ENCODE data around the gene SPDYC.

The SPDYC gene

DNA sequence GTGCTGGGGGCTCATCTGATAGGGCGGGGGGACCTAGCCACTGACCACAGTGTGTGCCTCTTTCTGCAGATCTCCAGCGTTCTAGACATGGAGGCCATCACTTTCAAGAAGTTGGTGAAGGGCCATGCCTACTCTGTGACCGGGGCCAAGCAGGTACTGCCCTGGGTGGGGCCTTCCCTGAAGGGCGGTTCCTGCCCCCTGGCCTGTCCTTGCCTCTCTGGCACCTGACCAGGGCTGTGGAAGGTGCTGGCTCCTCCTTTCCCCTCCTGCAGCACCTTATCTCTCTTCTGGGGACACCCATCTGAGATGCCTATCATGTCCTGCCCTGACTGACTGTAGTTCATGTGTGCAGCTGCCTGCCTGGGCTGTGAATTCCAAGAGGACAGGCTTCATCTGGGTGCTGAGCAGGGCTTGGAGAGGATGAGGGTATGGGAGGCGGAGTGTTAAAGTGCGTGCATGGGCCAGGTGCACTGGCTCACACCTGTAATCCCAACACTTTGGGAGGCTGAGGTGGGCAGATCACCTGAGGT is 17.2 kb downstream of the SPDYC start:
- intact Hi-C loops (cut with DNase I): no loop called here
- peak in 2 of 42 donors; percentile 16 to 27 for DNase-seq

DNA sequence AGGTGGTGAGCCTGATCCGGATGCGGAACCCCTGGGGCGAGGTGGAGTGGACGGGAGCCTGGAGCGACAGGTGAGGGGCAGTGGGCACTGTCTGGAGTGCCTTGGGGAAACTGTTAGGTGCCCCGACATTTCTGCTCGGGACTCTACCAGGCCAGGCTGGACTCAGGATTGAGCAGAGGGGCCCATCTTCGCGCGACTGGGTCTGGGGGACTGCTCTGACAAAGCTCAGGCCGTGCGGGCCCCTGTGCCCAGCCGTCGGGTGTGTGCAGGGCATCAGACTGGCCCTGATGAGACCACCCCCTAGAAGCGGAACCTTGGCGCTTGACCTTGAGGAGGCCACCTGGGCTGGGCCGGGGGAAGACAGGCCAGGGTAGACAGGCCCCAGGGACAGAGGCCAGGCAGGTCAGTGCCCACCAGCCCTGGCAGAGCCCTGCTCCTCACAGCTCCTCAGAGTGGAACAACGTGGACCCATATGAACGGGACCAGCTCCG is 18.0 kb downstream of the SPDYC start:
- peak in 4 of 42 donors; percentile 9 to 41 (median 16) for DNase-seq
- intact Hi-C loops (cut with DNase I): no loop called here

DNA sequence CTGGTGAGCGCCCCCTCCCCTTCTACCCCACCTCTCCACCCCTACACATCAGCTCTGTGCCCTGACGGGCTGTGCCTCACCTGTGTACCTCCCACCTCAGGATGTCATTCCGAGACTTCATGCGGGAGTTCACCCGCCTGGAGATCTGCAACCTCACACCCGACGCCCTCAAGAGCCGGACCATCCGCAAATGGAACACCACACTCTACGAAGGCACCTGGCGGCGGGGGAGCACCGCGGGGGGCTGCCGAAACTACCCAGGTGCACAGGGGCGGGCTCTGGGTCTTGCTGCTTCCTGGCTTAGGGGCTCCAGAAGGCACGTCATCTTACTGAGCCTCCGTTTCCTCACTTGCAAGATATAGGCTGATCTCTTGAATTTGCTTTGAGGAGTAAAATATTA is 18.5 kb downstream of the SPDYC start:
- DNase-seq: peak in 4 of 42 donors; percentile 4 to 32 (median 12)
- intact Hi-C loops (cut with DNase I): no loop called here

DNA sequence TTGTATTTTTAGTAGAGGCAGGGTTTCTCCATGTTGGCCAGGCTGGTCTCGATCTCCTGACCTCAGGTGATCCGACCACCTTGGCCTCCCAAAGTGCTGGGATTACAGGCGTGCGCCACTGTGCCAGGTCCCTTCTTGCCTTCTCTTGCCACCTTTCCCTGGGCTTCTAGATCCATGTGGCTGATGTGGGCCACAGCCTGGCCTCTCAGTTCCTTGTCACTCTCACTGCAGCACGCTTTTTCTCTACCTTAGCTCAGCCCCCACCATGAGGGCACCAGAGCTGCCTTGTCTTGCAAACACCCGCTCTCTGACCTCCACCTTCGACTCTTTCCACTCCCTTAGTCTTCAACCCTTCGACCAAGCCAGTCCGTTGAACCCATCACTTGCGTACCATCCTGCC is 19.2 kb downstream of the SPDYC start:
- intact Hi-C loops (cut with DNase I): no loop called here
- DNase-seq: peak in 5 of 42 donors; percentile 2 to 18 (median 9)

DNA sequence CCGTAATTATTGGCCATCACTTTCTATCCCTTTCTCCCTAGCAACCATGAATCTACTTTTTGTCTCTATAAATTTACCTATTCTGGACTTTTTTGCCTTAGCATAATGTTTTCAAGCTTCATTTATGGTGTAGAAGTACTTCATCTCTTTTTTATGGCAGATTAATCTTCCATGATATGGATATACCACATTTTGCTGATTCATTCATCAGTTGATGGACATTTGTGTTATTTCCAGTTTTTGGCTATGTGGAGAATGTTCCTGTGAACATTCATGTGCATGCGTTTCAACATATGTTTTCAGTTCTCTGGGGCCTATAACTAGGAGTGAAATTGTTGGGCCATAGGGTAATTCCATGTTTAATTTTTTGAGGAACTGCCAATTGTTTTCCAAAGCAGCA is 24.5 kb downstream of the SPDYC start:
- intact Hi-C loops (cut with DNase I): no loop called here

DNA sequence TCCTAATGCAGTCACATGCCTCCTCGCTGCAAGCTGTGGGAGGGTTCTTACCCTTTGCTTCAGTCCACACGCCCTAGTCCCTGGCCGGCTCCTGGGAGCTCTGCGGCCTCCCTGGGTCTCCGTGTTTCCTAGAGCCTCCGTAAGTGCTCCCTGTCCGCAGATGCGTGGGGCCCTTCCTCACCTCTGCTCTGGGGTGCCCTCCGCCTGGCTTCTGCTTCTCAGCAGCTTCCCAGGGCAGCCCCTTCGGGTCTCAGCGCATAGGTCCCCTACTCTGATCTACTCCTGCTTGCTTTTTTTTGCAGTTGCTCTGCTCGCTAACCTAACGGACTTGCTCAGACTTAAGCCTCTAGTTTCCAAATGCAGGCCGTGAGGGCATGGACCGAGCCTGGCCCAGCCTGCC is 34.1 kb downstream of the SPDYC start:
- peak in 2 of 42 donors; percentile 11 to 16 for DNase-seq
- intact Hi-C loops (cut with DNase I): no loop called here

More for the DNA sequence above, 24.5 kb downstream of the SPDYC start:
- DNase-seq: no peak

DNA sequence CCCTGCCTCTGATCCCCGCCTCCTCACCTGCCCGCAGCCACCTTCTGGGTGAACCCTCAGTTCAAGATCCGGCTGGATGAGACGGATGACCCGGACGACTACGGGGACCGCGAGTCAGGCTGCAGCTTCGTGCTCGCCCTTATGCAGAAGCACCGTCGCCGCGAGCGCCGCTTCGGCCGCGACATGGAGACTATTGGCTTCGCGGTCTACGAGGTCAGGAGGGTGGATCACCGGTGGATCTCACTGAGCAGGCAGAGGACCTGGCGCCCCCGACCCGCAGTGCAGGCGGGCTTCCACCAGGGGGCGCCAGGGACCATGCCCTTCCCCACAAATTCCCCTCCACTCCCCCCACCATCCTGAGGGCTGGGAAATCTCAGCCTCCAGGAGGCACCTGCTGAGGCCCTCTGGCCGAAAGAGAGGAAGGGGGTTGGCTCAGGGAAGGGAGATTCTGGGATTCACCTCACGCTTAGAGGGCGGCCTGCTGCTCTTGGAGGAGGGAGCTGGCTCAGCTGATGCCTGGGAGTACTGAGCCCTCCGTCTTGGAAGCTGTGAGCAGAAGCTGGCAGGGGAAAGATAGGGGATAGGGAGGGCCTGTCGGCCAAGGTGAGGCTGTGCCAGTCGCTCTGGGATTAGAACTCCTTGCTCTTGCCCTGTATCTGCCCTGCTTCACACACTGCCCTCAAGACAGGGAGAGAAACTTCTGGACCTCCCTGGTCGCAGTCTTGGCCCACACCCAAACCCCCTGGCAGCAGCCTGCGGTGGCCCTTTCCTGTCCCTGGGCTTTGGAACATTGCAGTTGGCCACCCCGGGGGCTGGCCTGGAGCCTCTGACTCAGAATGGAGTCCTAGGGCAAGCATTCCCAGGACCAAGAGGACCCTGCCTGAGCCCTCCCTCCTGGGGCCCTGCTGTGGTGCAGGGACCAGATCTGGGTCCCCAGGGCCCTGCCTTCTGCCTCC is 34.9 kb downstream of the SPDYC start:
- peak in 32 of 42 donors; percentile 15 to 73 (median 39) for DNase-seq
- intact Hi-C loops (cut with DNase I): no loop called here

DNA sequence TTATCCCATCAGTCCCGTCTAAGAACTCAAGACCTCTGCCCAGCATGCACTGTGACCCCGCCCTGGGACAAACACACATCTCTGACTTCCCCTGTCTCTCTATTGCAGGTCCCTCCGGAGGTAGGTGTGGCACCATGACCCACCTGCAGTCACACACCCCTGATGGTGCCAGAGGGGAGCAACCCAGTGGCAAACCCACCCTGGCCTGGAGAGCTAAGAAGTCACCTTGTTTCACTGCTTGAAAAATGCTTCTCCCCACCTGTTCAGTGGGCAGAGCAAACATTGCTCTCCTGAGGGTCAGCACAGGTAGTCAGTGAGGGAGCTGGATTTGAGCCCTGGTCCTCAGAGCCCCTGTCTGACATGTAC is 35.6 kb downstream of the SPDYC start:
- intact Hi-C loops (cut with DNase I): no loop called here
- DNase-seq: peak in 2 of 42 donors; percentile 0 to 1

DNA sequence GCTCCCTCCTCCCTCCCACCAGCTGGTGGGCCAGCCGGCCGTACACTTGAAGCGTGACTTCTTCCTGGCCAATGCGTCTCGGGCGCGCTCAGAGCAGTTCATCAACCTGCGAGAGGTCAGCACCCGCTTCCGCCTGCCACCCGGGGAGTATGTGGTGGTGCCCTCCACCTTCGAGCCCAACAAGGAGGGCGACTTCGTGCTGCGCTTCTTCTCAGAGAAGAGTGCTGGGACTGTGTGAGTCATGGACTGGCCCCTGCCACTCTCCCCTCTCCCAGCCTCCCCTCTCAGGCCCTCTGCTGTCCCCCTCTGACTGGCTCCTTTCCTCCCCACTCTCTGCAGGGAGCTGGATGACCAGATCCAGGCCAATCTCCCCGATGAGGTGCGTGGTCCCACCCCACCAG is 36.4 kb downstream of the SPDYC start:
- DNase-seq: peak in 2 of 42 donors; percentile 15 to 30
- intact Hi-C loops (cut with DNase I): no loop called here

DNA sequence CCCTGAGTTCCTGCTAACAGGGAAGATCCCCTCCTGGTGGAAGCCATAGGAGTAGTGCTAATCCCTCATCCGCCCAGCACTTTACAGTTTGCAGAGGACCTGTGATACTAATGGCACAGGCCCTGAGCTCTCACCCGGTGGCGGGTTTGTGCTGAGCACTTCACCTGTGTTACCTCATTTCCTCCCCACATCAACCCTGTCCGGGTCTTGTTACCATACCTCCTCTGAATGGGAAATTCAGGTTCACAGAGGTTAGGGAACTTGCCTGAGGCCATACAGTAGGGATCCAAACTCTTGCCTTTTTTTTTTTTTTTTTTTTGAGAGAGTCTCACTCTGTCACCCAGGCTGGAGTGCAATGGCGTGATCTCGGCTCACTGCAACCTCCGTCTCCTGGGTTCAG is 36.9 kb downstream of the SPDYC start:
- DNase-seq: peak in 3 of 42 donors; percentile 4 to 28 (median 11)
- intact Hi-C loops (cut with DNase I): no loop called here

DNA sequence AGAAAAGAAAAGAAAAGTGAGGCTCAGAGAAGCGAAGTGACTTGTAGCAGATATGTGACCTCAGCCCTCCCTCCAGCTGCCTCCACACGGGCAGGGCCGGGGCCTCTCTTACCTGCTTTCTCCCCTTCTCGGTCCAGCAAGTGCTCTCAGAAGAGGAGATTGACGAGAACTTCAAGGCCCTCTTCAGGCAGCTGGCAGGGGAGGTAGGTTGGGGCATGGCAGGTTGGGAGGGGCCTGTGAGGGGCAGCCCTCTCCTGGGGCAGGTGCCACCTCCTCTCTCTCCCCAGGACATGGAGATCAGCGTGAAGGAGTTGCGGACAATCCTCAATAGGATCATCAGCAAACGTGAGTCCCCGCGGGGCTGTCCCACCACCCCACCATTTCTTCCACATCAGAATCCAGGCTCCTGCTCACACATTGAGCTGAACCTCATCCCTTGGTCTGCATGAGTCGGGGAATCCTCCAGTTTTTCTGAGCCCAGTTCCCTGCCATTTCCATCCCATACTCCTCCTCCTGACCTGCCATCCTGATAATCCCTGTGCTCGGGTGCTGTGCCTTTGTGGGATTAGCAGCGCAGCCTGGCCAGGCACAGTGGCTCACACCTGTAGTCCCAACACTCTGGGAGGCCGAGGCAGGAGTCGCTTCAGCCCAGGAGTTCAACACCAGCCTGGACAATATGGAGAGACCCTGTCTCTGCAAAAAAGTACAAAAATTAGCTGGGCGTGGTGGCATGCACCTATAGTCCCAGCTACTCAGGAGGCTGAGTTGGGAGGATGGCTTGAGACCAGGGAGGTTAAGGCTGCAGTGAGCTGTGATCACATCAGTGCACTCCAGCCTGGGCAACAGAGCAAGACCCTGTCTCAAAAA is 38.1 kb downstream of the SPDYC start:
- intact Hi-C loops (cut with DNase I): no loop called here
- peak in 4 of 42 donors; percentile 3 to 18 (median 12) for DNase-seq

DNA sequence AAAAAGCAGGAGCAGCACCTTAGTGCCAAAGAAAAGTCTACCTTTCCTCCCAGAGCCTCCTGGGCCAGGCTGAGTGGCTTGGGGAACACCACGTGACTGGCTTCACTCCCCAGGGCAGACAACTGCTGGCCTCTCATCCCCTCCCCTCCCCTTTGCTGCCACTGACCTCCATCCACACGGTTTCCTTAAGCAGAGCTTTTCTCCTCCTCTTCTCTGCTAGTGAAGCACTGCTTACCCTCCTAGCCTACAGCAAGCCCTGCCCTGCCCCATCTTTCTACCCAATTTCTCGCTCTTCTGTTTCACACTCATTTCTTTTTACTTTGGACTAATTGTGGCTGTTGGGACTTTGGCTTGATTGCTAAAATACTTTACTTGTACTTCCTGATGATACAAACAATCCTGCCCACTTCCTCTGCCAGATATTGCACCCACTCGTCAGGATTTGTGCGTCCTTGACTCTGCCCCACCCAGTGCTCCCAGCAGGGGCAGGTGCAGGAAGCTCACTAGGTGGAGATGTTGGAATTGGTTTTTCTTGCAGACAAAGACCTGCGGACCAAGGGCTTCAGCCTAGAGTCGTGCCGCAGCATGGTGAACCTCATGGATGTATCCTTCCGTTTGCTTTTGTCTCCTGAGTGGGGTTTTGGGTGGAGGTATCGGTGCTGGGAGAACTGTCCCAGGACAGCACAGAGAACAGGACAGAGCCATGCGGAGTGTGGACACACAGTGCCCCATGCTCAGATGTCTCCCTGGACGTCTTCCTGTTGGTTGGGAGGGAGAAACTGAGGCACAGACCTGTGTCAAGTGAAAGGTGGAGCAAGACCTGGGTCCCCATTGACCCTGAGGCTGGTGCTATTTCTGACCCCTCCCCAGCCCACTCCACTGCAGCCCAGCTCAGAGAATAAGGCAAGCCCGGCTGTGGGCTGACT is 39.0 kb downstream of the SPDYC start:
- intact Hi-C loops (cut with DNase I): no loop called here
- DNase-seq: peak in 2 of 42 donors; percentile 13 to 15

DNA sequence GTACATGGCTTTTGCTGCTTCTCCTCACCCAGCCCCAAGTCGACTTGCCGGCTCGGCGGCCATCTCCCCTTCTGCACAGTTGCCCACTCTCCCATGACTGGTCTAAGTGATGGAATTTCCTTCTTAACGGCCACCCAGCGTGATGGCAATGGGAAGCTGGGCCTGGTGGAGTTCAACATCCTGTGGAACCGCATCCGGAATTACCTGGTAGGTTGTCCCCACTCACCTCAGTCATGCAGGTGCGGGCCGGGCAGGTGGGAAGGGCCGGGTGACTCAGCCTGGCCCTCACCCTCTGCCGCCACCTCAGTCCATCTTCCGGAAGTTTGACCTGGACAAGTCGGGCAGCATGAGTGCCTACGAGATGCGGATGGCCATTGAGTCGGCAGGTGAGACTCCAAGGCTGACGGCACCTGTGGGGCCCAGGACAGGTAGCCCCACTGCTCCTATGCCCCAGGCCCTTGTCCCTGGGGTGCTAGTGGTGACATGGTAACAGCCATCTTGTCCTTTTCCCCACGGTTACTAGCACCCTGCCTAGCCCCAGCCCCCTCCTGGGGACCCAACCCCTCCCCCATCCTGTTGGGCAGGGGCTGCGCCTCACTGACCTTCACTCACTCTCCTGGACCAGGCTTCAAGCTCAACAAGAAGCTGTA is 39.8 kb downstream of the SPDYC start:
- DNase-seq: peak in 3 of 42 donors; percentile 10 to 36 (median 25)
- intact Hi-C loops (cut with DNase I): no loop called here

DNA sequence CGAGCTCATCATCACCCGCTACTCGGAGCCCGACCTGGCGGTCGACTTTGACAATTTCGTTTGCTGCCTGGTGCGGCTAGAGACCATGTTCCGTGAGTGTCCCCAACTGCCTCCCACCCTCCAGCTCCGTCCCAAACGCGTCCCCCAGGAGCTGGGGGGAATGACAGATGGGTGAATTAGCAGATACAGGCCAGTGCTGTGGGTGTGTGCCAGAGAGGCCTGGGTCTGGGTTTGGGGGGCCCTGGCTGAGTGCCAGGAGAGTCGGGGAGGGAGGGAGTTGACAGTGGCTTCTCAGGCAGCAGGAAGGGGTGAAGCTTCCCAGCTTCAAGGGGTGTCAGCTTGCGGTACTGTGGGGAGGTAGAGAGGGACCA is 40.3 kb downstream of the SPDYC start:
- DNase-seq: peak in 4 of 42 donors; percentile 9 to 30 (median 11)
- intact Hi-C loops (cut with DNase I): no loop called here

DNA sequence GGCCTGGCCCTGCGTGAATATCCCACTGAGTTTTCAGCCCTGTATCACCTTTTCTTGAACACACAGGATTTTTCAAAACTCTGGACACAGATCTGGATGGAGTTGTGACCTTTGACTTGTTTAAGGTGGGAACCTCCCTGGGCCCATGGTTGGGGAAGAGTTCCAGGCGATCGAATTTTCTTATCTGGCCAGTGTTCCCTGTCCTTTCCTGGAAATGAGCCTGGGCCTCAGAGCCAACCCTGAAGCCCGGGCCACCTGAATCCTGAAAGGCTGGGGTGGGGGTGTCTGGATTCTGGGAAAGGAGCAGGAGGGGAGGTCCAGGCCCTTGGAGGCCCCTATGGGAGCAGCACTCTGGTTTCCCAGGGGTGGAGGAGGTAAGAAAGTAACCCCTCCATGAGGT is 40.7 kb downstream of the SPDYC start:
- intact Hi-C loops (cut with DNase I): no loop called here
- peak in 3 of 42 donors; percentile 1 to 10 (median 5) for DNase-seq

DNA sequence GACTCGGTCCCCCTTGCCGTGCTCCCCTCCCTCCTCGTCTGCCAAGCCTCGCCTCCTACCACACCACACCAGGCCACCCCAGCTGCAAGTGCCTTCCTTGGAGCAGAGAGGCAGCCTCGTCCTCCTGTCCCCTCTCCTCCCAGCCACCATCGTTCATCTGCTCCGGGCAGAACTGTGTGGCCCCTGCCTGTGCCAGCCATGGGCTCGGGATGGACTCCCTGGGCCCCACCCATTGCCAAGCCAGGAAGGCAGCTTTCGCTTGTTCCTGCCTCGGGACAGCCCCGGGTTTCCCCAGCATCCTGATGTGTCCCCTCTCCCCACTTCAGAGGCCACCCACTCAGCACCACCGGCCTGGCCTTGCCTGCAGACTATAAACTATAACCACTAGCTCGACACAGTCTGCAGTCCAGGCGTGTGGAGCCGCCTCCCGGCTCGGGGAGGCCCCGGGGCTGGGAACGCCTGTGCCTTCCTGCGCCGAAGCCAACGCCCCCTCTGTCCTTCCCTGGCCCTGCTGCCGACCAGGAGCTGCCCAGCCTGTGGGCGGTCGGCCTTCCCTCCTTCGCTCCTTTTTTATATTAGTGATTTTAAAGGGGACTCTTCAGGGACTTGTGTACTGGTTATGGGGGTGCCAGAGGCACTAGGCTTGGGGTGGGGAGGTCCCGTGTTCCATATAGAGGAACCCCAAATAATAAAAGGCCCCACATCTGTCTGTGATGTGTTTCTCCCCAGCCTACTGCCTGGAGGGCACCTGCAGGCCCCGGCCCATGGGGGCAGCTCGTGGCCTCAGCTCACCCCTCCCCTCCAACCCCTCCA is 41.5 kb downstream of the SPDYC start:
- peak in 2 of 42 donors; percentile 9 to 14 for DNase-seq
- intact Hi-C loops (cut with DNase I): no loop called here

DNA sequence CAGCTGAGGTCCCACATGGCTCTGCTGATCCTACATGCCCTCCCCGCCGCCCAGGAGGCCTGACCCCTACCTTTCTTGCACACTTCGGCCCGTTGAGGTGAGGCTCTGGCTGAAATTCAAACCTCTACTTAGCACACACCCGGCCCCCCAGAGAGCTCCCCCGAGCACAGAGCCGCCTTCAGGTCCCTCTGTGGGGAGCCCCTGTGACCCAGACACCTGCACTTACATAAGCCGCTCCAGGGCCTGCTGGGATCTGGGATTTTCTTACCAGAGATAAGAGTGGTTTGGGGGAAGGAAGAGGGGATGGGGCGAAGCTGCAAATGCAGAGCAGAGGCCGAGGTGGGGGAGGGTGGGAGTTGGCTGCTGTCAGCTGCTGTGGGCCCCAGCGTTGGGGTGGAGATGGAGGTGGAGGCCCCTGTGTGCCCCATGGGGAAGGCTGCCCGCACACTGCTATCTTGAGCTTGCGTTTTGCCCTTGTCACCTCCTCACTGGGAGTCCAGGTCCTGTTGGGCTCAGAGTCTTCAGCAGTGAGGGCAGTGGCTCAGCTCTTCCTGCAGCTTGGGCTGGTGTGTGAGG is 42.3 kb downstream of the SPDYC start:
- intact Hi-C loops (cut with DNase I): no loop called here
- peak in 2 of 42 donors; percentile 10 to 19 for DNase-seq
